HG03066 (cell line): ENCODE measurements around the gene PRELID1.
"Not testable (repeated sequence)": the region's sequence is repeated elsewhere in the genome, so short reads cannot be mapped to it uniquely, and the experiment has no call there.

Experiments used
- ATAC-seq: cut with Tn5 transposase; IDR thresholded peaks from one replicate; pipeline ENCODE4 v1.9.1; 2021; ENCODE audit warnings: low read depth; ENCODE audit not compliant: unreplicated experiment

The PRELID1 gene

DNA sequence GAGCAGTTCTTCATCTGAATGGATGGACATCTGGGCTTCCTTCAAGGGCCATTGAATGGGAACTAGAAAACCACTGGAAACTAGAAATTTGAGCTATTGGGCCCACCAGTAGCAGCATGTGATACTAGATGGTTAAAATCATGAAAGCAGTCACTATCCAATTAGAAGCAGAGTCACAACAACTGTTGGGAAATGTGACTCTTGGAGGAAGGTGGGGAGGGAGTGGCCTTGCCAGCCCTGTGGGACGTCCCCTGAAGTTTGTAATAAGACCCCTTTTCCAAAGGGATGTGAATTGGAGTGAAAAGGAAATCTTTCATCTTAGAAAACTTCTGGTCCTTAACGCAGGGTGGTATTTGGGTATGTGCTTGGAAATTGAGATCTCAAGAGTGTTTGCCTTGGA lies 5.7 kb upstream of the PRELID1 start:
- no peak for ATAC-seq

- no peak for ATAC-seq
Observed at GRCh38 chr5:177299697-177300096, 3.9 kb upstream of the PRELID1 start.

GRCh38 chr5:177300236-177300880 lies 3.2 kb upstream of the PRELID1 start:
- ATAC-seq = peak; percentile 37

- no peak for ATAC-seq
Observed at GRCh38 chr5:177300951-177301350, 2.6 kb upstream of the PRELID1 start.

DNA sequence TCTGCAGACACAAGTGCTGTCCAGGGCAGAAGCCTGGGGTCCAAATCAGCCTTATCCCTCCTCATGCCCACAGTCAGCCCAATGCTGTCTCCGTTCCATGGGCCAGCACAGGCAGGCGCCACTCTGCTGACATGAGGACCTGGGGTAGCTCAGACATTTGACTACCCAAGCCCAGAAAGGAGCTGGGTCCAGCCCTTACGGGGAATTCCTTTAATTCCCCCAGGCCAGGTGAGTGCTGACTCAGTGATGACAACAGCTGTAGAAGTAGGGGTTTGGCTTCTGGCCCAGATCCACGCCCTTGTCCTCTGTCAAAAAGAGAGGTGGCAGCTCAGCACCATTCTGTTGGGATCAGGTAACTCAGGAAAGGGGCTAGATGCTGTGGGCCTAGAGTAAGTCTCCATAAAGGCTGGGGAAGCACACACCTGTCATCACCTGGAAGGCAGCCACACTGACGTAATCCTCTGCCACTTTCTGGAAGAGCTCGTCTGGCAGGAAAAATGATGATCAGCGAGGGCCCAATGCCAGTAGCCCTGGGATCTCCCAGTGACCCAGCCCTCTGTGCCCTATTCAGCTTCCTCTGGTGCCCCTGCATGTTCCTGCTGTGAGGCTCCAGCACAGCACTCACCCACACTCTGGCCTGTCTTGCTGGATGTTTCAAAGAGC lies 2.0 kb upstream of the PRELID1 start:
- ATAC-seq = no peak

- ATAC-seq = no peak
Observed at GRCh38 chr5:177302354-177303110, 1.1 kb upstream of the PRELID1 start.

DNA sequence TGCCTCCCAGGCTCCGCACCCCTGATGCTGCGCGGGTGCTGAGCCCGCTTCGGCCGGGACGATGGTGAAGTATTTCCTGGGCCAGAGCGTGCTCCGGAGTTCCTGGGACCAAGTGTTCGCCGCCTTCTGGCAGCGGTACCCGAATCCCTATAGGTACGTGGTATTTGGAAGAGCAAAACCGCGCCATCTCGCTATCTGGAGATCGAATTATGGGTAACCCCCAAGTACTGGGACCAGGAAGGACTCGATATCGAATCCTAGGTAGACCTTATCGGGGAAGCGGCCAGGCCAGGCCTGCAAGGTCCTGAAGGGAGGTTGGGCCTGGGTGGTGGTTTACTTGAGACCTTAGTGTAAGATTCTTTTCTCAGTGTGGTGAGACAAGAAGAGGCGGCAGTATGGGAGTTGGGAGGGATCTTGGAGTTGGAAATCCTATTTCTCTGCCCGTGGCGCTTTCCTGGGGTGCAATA lies 359 bp downstream of the PRELID1 start:
- peak; percentile 1 for ATAC-seq

DNA sequence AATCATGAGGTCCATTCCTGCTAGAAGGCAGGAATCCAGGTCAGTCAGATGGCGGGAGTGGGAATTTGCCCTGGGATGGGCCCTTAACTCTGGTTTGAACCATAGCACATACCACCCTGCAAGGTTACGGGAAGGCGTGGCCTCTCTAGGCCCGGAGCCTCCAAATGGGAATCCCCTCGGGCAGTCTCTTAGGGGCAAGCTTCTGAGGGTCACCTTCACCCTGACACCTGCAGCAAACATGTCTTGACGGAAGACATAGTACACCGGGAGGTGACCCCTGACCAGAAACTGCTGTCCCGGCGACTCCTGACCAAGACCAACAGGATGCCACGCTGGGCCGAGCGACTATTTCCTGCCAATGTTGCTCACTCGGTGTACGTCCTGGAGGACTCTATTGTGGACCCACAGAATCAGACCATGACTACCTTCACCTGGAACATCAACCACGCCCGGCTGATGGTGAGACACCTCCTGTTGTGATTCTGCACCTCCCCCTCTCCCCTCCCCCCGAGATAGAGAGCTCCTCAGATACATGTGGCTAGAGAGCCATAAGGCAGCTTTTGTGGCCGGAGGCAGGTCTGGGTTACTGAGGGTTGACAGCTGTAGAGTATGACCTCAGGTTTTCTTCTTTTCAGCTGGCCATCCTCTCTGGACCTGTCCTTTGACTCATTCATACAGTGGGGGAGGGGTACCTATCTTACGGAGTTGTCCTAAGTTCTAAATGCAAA lies 957 bp downstream of the PRELID1 start:
- ATAC-seq = no peak

DNA sequence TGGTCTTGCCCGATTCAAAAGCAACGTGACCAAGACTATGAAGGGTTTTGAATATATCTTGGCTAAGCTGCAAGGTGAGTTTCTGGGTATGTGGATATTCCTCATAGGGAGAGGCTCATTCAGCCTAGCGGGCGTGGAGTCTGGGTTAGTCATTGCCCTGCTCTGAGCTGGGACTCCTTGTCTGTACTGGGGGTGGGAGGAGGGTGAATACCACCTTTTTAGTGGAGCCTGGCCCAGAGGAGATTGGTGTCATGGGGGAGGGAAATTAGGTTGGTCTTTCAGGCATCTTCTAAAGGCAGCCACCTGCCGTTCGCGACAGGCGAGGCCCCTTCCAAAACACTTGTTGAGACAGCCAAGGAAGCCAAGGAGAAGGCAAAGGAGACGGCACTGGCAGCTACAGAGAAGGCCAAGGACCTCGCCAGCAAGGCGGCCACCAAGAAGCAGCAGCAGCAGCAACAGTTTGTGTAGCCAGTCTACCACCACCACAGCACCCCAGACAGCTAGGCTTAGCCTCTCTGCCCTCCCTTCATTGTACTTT lies 2.6 kb downstream of the PRELID1 start:
- not testable (repeated sequence) for ATAC-seq

DNA sequence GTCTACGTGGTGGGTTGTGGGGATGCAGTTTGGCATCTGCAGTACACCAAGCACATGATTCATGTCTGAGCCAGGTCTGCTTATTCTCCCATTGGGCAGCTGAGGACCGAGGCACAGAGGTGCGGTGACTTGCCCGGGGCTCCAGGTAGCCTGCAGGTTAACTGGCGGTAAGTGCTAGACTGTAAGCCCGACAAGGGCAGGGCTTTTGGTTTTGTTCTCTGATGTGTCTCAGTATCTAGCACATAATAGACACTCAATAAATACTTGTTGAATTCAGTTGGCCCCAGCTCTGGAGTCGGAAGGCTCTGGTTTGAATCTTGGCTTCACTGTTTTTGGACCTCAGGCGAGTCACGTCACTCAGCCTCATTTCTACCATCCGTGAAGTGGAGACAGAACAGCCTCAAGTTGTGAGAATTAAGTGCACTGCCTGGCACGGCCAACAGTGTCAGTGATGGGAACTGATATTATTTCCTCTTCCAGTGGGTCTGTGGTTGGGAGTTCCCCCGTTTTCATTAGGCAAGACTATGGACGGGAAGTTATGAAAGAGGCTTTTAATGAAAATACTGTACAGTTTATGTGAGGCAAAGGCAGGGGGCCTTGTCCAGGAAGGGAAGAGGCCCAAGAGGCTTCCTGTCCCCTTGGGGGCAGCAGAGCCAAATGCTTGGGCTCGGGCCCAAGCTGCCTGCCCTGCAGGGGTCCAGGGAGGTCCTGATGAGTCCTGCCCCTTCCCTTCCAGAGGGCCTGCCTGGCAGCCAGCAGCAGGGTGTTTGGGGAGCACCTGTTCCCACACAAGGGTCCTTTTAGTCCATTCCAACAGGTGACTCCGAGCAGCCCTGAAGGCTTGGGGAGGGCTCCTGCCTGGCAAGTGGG lies 3.3 kb downstream of the PRELID1 start:
- ATAC-seq = no peak

DNA sequence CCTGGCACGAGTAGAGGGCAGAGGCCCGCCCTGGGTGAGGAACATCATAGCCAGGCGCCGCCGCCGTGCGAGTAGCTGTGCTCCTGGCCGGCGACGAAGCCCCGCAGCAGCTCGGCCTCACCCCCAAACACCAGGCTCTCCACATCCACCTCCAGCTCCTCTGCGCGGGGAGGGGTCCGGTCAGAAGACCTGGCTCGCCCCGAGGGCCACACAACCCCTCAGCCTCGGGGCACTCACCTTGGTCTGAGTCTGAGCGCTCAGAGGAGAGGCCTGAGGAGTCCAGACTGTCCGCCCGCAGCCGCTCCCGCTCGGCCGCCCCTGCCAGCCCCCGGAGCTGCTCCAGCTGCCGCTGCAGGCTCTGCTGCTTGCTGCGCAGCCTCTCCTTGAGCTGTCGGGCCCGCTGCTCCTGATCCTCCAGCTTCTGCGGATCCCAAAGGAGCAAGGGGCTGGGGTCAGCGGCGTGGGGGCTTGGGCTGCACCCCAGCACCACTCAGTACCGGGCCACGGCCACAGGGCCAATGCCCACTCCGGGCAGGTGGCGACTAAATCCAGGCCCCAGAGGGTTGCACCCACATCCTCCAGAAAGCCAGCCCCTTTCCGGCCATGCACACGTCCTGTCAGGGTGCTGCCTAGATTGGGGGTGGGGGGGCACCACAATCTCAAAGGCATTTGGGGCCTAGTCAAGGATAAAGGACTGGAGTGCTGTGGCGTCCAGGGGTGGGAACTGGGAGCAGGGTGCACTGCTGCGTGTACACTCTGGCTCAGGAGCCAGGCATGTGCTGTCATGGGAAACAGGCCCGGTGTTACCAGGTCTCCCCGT lies 4.2 kb downstream of the PRELID1 start:
- no peak for ATAC-seq

DNA sequence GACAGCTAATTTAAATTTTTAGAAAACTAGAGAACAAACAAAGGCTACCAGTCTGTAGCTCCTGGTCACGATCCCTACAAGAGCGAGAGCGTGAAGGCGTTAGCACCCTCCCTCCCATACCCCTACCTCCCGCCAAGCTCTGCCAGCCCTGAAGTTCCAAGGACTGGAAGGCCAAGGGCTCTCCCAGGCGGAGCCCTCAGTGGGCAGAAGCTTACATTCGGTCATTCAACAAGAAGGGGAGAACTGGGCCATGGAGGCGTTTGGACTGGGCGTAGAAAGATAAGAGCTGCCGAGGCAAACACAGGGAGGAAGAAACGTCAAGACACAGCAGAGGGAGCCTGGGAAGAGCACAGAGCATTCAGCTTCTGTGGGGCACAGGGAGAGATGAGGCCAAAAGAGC lies 5.1 kb downstream of the PRELID1 start:
- no peak for ATAC-seq

DNA sequence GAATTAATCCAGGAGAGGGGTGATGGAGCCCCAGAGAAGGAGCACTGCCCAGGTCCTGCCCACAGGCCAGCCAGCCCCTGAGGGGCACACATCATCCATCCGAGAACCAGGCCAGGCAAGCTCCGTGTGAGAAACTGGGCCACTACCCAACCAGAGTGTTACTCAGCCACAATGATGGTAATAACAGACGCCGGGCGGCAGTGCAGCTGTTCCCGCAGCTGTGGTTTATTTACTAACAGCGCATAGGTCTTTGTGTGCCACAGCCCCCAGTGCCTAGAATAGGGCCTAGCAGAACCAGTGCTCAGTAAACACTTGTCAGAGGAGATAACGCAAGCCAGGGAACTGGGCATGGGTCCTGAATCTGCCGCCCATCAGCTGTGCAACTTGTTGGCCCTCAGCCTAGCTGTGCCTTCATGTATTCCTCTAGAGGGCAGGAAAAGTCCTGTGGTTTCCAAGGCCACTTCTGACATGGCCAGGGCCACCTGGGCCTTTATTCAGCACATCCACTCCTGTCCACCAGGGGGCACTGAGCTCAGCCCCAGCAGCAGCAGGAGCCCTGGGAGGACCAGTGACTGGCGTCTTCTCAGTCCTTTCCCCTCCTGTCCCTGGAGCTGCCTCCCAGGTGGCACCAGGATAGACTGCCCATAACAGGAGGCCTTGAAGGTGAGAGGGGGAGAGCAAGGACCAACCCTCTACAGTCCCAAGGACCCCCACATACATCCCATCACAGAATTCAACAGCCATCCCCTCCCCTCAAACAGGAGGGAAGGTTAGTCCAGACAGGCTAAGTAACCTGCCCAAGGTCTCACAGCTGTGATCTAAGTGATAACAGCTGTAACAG lies 6.0 kb downstream of the PRELID1 start:
- ATAC-seq = no peak

DNA sequence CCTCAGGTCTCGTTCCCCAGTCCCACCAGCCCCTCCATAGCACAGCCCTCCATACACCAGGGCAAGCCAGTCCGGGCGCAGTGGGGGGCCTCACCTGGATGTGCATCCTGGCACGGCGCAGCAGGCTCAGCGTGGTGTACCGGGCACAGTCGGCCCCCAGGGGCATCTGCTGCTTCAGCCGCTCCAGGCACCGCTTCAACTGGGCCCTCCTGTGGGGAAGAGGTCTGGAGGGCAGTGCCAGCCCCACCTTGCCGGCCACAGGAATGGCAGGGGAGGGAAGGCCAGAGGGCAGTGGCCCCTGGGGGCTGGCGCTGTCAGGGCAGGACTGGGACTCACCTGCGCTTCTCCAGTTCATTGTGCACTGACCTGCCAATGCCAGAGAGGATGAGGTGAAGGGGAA lies 6.7 kb downstream of the PRELID1 start:
- no peak for ATAC-seq

DNA sequence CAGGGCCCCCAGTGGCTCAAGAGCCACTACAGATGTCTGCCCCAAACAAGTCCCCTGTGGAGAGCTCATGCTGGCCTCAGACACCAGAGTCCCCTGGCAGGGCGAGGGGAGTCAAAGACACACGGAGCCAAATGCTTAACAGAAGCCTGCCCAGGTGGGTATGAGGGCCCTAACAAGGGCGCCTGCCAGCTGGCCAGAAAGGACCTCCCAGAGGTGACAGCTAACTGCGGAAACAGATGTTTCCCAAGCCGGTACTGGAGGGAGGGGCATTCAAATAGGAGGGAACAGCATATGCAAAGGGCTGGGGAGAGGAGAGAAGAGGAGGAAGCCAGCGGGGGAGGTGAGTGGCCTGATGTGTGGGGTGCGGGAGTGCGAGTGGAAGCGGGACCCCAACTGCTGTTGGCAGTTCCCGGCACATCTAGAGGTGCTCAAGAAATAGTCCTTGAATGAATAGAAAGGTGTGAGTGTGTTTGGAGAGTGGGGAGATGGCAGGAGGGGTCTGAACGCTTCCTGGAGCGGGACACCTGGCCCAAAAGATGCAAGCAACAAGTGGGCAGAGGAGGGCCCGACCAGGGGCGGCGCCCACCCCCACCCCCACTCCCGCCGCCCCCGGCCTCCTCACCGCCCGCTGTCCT lies 7.3 kb downstream of the PRELID1 start:
- ATAC-seq = peak; percentile 28

- peak; percentile 5 for ATAC-seq
Observed at GRCh38 chr5:177311392-177311722, 7.8 kb downstream of the PRELID1 start.

GRCh38 chr5:177311723-177312648 lies 8.4 kb downstream of the PRELID1 start, which contains the start of gene MXD3:
MXD3 (minus strand) TSS chr5:177311898; CDS start chr5:177311830, 68 bp downstream.
- ATAC-seq = peak; percentile 76
